GM18502 (cell line): Measurements from ENCODE around the gene USP7.

Source experiments
- ATAC-seq: cut with Tn5 transposase; IDR thresholded peaks from one replicate; pipeline ENCODE4 v1.9.1; 2021; ENCODE audit warnings: mild to moderate bottlenecking; ENCODE audit not compliant: unreplicated experiment, poor library complexity

Gene USP7

GRCh38 chr16:8867216-8867931 lies 96.3 kb downstream of the USP7 start:
- ATAC-seq = no peak

DNA sequence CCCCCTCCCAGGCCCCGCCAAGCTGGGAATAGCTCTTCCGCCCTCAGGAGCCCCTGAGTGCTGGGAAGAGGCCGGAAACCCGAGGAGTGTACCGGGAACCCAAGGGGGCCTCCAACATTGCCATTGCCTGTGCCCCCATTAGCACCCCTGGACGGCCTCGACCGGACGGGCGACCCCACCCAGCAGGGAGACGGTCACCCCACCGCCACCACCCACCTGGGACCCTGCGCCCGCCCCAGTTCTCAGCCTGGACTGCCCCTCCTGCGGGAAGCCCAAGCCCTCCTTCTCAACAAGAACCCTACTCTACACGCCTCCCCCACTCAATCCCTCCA lies 96.9 kb downstream of the USP7 start:
- ATAC-seq = no peak

DNA sequence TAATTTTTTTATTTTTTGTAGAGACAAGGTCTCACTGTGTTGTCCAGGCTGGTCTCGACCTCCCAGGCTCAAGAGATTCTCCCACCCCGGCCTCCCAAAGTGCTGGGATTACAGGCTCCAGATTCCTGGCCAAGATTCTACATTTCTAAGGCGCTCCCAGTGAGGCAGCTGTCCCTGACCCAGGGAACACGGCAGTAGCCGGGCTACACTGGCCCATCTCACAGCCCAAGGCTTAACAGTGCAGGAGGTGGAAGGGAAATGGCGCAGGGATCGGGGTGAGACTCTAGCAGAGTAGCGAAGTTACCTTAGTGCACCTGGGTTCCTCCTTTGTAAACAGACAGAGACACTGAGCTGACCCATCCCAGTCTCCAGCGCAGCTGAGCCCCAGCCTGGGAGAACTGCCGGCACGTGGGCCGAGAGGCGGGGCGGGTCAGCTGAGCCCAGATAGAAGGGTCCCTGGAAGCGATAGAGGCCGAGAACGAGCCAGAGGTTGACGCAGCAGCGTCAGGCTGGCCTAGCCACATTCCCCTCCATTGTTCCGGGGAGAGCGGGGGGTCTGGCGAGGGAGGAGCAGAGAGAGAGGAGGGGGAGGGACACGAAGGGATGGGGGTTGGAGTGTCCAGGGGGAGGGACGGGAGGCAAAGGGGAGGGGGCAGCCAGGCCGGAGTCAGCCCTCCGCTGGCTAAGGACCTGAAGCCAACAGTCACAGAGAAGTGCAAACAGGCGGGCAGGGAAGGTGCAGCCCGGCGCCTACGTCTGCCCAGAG lies 97.4 kb downstream of the USP7 start:
- ATAC-seq = no peak

DNA sequence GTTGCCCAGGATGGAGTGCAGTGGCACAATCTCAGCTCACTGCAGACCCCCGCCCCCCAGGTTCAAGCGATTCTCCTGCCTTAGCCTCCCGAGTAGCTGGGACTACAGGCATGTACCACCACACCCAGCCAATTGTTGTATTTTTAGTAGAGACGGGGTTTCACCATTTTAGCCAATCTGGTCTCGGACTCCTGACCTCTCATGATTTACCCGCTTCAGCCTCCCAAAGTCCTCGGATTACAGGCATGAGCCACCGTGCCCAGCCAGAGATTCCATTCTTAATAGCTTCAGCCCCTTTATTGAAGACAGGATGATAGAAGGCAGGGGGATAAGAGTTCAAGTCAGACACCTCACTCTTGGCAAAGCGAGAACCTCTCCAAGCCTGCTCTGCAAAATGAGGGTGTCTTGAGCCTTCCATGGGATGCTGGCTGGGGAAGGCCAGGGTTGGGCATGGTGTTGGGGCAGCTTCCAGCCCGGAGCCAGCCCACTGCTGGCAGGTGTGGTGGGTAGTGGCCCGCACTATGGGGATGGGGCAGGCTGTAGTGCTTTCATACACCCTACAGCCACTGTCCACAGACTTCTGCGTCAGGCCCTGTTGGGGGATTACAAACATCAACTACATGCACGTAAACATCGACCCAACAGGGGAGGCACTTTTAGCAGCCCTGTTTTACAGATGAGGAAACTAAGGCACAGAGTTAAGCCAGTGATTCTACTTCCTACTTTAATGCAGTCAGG lies 98.4 kb downstream of the USP7 start:
- no peak for ATAC-seq

DNA sequence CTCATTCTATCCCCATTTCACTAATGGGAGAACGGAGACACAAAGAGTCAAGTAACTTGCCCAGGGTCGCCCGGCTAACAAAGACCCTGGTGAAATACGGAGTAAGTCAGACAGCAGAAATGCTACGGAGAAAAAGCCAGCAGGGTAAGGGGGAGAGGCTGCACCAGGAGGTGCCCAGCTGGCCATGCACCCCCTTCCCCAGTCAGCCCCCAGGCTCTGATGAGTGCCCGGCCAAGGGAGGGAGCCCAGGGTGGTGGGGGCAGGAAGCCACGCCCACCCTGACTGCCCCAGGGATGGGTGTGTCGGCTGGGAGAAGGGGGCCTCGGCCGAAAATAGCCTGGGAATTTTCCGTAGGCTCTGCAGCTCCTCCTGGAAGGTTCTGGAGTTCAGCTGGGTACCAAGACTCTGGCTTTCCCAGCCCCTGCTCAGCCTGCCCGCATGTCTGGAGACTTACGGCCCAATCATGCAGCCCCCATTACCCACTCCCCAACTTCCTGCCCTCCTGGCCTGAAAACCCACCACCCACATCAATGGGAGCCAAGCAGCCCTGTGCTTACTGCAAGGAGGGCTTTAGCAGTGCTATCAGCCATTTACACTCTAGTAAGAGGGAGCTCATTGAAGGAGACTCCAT lies 99.1 kb downstream of the USP7 start:
- no peak for ATAC-seq

DNA sequence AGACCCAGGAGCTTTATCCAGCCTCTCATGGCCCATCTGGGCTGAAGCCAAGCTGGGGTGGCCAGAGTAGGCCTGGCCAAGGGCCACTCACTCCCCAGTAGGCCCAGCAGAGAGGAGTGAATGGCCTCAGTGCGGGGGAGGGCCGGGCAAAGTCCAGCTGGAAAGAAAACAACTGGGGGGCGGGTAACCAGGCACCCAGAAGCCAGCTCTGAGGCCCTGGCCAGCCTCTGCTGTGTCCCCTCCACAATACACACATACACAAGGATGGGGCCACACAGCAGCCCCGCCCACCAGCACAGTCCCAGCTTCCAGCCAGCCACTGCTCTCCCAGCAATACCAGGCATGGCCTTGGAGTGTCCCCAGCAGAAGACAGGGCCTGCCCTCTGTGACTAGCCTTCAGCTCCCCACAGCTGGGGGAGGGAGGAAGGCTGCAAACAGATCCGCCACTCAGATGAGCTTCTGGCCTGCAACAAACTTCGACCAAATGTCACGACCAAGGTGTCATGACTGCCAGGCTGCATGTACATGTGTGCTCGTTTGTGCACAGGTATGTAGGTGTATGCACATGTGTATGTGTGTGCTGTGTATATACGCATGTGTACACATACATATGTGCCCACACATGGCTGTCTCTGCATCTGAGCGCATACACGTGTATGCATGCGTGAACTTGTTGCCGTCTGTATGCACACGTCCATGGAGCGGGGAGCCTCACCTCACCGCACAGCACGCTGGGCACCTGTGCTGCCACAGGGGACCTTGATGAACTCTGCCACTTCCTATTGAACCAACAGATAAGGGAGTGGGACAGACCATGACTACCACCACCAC lies 99.9 kb downstream of the USP7 start:
- ATAC-seq = no peak

DNA sequence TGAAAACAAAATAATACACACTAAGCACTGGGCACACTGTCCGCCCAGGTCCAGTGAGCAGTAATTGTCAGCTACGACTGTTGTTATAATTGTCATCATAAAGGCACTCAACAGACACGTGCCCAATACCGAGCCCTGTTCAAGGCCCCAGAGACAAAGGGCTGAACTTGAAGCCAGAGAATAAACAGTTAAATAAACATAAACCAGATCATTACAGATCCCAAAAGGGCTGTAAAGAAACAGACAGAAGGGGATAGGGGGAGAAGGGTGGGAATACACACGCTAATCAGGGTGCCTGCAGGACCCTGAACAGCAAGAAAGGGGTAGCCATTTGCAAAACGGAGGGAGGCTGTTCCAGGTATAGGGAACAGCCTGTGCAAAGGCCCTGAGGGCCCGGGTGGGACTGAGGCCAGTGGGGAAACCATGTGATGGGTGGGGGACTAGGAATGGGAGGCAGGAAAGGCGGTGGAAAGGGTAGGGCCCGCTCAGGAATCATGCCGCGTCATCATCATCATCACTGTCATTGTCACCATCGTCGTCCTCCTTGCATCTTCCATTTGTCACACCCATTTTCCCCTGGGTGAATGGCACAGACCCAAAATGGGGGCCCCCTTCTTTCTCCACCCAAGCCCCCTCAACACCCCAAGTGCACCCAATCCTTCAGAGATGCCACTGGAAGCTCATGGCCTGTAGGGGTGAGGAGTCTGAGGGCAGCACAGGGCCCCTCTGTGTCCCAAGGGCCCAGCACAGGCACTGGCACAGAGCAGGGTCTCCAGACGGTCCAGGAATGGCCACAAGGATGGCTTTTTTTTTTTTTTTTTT lies 101.2 kb downstream of the USP7 start:
- no peak for ATAC-seq

DNA sequence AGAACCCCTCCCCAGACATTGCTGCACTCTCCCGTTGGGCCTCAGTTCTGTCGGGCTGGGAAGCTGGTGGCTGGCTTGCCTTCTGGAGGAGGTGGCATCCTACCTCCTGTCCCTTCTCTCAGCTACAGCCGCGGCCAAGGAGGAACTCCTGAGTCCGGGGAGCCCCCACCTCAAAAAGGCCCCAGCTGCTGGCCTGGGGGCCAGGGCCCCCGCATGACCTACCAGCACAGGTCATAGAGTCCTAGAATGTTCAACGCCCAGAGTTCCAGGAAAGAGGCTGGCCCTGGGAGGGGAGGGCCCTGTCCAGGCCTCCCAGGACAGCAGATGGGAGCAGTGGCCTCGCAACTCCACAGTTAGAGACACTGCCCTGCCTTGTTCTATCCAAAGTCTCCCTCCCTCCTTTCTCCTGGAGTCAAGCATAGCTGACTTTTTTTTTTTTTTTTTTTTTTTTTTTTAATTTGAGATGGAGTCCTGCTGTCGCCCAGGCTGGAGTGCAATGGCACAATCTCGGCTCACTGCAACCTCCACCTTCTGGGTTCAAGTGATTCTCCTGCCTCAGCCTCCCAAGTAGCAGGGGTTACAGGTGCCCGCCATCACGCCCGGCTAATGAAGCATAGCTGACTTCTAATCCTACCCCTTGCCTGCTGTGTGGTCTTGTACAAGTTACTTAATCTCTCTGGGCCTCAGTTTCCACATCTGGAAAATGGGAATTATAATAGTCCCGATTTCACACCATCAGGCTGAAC lies 102.0 kb downstream of the USP7 start:
- no peak for ATAC-seq

GRCh38 chr16:8859913-8860881 lies 103.5 kb downstream of the USP7 start:
- ATAC-seq = no peak

DNA sequence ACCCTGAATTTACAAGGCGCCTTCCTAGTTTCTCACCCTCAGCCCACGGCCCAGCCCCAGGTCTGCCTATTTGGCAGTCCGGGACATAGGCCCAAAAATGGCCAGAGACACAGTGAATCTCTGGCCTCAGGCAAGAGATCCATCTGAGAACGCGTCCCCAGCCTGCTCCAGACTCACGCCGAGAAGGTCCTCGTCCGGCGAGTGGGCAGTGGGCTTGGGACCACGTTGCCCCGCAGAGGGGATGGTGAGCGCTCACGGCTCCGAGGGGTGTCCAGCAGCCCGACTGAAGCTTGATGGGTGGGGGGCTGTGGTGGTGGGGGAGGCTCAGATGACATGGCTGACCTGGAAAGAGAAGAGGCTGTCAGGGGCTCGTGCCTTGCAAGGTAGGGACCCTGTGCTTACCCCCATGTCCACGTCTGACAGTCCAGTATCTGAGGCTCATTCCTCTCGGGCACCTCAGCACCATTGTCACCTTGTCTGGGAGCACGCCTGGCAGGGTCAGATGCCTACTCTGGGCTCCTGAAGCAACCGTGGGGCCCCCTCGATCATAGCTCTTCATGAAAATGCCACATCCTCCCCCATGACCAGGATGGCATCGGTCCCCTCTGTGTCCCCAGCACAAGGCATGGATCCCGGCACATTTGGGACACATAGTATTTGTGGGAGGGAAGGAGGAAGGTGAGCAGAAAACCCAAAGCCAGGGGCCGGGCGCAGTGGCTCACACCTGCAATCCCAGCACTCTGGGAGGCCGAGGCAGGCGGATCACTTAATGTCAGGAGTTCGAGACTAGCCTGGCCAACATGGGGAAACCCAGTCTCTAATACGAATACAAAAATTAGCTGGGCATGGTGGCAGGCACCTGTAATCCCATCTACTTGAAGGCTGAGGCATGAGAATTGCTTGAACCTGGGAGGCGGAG lies 104.5 kb downstream of the USP7 start:
- ATAC-seq = no peak

DNA sequence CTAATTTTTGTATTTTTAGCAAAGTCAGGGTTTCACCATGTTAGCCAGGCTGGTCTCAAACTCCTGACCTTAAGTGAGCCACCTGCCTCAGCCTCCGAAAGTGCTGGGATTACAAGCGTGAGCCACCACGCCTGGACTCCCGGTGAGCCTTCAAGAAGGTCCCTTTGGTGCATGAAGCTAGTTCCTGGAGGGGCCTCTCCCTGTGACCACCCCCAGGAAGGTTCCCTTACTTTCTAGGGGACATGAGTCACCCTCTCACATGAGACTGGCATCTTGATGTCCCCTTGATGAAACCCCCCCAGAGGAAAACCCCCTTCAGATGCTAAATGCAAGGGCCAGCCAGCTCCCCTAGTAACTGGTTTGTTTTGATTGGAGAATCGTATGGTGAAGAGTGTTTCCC lies 107.7 kb downstream of the USP7 start:
- ATAC-seq = no peak

- no peak for ATAC-seq
Observed at GRCh38 chr16:8855051-8855786, 108.5 kb downstream of the USP7 start.

DNA sequence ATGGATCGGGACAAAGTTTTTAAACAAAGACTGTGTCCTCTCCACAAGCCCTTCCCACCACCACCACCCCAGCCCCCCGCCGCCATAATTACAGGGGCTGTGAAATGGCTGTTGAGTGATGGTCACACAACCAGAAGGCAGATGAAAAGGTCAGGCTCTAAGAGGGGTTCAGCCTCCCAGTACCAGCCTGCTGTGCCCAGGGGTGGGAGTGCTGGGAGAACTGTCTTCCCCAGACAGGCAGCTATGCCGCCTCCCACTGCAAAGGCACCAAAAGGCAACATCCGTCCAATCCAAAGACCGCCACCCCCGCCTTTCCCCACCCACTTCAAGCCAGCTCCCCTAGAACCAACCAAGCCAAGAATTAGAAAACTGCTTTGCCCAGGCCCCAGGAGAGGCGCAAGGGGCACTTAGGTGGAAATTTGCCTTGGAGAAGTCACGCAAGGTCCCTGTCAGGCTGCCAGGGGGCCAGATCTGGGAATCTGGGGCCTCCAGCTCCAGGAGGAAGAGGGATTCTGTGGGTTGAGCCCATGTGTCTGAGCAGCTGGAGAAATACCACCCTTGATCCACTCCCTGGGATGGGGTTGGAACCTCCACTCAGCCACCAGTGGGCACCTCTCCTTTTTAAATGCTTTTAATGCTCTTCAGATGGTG lies 109.3 kb downstream of the USP7 start:
- no peak for ATAC-seq

GRCh38 chr16:8853611-8854010 lies 110.1 kb downstream of the USP7 start:
- ATAC-seq = no peak

DNA sequence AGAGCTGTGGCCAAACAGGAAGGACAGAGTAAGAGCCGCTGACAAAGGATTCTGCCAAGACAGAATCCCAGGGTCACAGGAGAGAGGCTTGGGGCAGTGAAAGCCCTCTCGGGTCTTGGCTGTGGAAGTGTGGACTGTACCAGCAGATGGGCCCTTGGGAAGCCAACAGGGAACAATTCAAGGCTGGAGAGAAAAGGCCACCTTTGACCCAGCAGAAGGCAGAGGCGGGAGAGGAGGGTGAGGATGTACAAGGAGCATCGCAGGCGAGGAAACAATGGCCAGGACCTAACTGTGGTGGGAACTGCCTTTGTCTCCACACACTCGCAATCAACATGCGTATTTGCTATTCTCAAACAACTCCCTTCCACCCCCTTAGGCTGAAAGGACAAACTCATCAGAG lies 110.6 kb downstream of the USP7 start:
- no peak for ATAC-seq
